Memory B cell (primary cell): ENCODE data around the gene PGAM2.
A peak's percentile ranks its signal among the peaks of the same experiment; 100 is the strongest.

Experiments
- ATAC-seq: fragments of 150-1000 bp; cut with Tn5 transposase; 2 replicates; pipeline ENCODE4 v1.10.0; 2021; ENCODE audit warnings: low read depth, mild to moderate bottlenecking, moderate library complexity
- DNase-seq, 2 donors: peaks; one replicate each; pipeline ENCODE4 v3.0.0; 2022; ENCODE audit warnings: low spot score in 2 of 2
- H3K27ac Mint-ChIP-seq: one replicate; pipeline ENCODE4 v1.8.0; 2022; ENCODE audit warnings: mild to moderate bottlenecking, moderate library complexity, mixed read lengths
- H3K27me3 Mint-ChIP-seq: one replicate; pipeline ENCODE4 v1.8.0; 2022; ENCODE audit warnings: mixed read lengths
- H3K36me3 Mint-ChIP-seq: one replicate; pipeline ENCODE4 v1.8.0; 2022; ENCODE audit warnings: mild to moderate bottlenecking, mixed read lengths
- H3K4me1 Mint-ChIP-seq: one replicate; pipeline ENCODE4 v1.8.0; 2022; ENCODE audit warnings: mixed read lengths
- H3K4me3 Mint-ChIP-seq: one replicate; pipeline ENCODE4 v1.8.0; 2022; ENCODE audit warnings: mild to moderate bottlenecking, moderate library complexity, mixed read lengths
- H3K9me3 Mint-ChIP-seq: one replicate; pipeline ENCODE4 v1.8.0; 2022; ENCODE audit warnings: mixed read lengths

Gene PGAM2

DNA sequence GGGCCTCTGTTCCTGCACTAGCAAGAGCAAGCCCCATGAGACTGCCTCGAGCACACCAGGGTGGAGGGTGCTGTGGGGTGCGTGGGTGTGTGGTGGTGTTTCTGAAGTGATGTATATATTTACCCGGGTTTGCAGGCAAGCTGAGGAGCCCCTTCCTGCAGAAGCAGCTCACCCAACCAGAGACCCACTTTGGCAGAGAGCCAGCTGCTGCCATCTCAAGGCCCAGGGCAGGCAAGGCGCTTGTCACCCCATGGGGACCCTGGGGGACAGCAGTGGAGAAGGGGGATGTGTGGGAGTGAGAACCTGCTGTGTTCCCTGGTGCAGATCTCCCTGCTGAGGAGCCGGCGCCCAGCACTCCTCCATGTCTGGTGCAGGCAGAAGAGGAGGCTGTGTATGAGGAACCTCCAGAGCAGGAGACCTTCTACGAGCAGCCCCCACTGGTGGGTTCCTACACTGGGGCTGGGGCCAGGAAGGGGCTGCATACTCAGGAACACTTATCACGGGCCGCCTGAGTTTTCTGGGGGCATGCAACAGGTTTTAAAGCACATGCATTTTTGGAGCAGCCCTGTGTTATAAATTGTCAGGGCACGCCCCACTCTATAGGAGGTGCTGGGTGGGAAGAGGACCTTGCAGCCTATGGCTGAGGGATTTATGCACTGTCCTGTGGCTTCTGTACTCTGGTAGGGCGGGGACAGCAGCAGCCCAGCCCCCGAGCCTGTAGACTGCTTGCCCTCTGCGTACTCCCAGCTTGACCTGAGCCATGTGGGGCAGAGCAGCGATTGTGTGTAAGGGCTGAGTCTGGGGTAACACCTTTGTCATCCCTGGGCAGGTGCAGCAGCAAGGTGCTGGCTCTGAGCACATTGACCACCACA, 5.9 kb downstream of the PGAM2 start:
- H3K27ac Mint-ChIP-seq = peak overlapping the region; percentile 90
- peaks cover 51% of the 10 kb centered on the region for H3K4me1 Mint-ChIP-seq
- peak overlapping the region; percentile 79 for H3K4me3 Mint-ChIP-seq
- DNase-seq (no peak), ATAC-seq (peak; percentile 86)
- no peaks in the 10 kb centered on the region for H3K27me3 Mint-ChIP-seq
- peaks cover 37% of the 10 kb centered on the region for H3K36me3 Mint-ChIP-seq
- no peaks in the 10 kb centered on the region for H3K9me3 Mint-ChIP-seq

DNA sequence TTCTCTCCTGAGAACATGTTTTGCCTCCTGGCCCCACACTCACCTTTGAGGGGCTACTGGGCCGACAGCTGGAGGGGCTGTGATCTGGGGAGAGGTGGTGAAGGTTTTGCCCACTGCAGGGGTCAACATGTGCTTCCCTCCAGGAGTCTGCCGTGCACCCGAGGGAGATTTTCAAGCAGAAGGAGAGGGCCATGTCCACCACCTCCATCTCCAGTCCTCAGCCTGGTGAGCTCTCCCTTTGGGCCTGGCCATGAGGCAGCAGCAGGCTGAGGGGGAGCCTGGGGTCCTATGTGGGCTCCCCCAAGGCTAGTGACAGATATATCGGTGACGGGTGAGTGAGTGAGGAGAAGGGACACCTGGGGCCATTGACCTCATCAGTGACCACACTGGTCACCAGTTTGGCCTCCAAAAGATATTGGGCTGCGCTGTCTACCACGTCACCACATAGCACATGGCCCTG, 6.6 kb downstream of the PGAM2 start:
- Mint-ChIP-seq H3K4me3 (peak overlapping the region; percentile 79), H3K27ac (peak overlapping the region; percentile 90)

DNA sequence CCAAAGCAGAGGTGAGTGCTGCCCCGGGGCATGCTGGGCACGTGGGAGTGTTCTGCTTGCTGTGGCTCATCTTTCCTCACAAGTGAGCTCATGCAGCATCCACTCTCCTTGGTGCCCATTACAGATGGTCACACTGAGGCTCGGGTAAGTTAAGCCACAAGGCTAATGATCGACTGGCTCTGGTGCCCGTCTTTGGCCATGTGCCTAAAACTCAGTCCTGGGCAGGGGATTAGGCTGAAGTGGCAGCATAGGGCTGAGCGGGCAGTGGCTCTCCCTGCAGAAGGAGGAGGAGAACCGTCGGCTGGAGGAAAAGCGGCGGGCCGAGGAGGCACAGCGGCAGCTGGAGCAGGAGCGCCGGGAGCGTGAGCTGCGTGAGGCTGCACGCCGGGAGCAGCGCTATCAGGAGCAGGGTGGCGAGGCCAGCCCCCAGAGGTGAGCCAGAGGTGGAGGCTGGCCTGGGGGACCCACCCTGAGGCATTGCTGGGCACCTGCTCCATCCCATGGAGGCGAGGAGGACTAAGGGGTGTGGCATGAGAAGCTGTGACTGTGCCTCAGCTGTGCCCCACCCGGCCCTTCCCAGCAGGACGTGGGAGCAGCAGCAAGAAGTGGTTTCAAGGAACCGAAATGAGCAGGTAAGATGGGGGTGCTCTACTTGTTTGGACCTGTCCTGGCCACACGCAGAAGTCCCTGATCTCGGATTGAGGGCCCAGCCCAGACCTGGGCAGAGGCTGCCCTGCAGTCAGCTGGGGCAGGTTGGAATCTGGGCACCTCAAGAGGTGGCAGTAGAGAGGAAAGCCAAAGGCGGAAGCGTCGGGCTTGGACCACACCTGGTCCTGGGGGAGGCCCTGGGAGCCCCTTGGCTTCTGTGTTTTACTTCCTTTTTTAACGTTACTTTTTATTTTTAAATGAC, 7.3 kb downstream of the PGAM2 start:
- Mint-ChIP-seq H3K9me3 (no peaks in the 10 kb centered on the region), H3K27ac (peak overlapping the region; percentile 90), H3K4me1 (peaks cover 51% of the 10 kb centered on the region), H3K36me3 (peaks cover 36% of the 10 kb centered on the region), H3K4me3 (peak overlapping the region; percentile 79), H3K27me3 (no peaks in the 10 kb centered on the region)
- no peak for DNase-seq
- ATAC-seq = peak; percentile 77

More for the DNA sequence above, 6.6 kb downstream of the PGAM2 start:
- no peaks in the 10 kb centered on the region for H3K9me3 Mint-ChIP-seq
- peaks cover 51% of the 10 kb centered on the region for H3K4me1 Mint-ChIP-seq
- ATAC-seq (peak; percentile 25), DNase-seq (no peak)
- H3K36me3 Mint-ChIP-seq = peaks cover 37% of the 10 kb centered on the region
- no peaks in the 10 kb centered on the region for H3K27me3 Mint-ChIP-seq

DNA sequence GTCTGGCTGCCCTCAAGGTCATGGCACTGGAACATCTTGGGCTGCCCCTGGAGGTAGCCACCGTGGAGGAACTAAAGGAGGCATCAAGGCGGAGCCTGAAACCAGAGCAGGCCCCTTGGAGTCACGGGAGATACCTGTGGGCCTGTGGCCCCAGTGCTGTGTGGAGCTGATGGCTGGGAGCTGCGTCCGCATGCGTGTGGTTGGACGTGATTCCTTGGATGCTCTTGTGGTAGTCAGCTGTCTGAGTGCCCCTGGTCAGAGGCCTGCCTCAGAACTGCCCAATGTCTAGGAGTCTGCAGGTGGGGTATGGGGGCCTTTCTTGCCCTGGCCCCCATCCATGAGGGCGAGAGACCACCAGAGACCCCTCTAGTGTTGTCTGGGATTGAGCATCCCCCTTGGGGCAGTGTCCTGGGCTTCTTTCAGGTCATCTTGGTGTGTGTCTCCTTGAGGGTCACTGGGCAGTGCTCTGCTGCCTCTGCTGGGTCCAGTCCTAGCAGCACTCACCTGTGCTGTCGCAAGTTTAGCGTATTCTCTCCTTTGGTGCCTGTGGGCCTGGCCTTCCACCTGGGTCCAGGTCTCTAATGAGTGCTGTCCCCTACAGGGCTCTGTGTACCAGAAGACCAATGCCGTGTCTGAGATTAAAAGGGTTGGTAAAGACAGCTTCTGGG, 8.1 kb downstream of the PGAM2 start:
- DNase-seq (no peak), ATAC-seq (no peak)
- H3K36me3 Mint-ChIP-seq = peaks cover 40% of the 10 kb centered on the region
- H3K27ac Mint-ChIP-seq = peak overlapping the region; percentile 90
- H3K9me3 Mint-ChIP-seq = no peaks in the 10 kb centered on the region
- peak overlapping the region; percentile 79 for H3K4me3 Mint-ChIP-seq
- peaks cover 52% of the 10 kb centered on the region for H3K4me1 Mint-ChIP-seq
- H3K27me3 Mint-ChIP-seq = no peaks in the 10 kb centered on the region

DNA sequence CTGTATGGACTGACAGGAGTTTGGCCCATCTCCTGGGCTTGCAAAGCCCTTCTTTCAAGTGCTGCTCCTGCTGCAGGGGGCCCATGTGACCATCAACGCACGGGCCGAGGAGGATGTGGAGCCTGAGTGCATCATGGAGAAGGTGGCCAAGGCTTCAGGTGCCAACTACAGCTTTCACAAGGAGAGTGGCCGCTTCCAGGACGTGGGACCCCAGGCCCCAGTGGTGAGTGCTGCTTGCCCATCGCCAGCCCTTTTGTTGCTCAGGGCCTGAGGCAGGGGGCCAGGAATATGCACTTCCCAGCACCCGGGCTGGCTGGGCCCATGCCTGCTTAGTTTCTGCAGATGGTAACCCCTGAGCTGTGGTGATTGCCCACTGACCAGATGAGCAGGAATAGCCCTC, 8.7 kb downstream of the PGAM2 start:
- ATAC-seq (no peak), DNase-seq (no peak)
- Mint-ChIP-seq H3K4me3 (no peak overlapping the region), H3K27me3 (no peaks in the 10 kb centered on the region), H3K27ac (peak overlapping the region; percentile 90), H3K36me3 (peaks cover 40% of the 10 kb centered on the region), H3K4me1 (peaks cover 56% of the 10 kb centered on the region), H3K9me3 (no peaks in the 10 kb centered on the region)

DNA sequence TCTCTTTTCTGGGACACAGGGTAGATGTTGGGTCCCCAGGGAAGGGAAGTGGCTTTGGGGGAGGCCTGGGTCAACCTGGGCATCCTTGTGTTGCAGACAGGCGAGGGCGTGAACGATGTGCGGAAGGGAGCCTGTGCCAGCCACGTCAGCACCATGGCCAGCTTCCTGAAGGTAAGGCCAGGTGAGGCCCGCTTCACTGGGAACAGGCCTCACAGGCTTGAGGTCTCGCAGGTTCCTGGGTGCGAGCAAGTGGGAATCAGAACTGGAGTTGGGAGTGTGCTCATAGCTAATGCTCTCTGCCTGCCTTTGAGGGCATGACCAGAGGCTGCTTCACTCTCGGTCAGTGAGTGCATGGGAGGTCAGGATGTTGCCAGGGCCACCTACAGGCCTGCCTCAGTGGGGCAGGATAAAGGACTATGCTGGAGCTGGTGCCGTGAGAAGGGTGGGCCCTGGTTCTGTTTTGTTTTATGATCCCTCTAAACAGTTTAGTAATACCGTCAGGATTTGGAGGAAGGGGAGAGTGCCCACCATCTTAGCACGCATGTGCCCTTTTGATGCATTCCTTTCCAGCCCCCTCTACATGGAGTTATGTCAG, 12.5 kb downstream of the PGAM2 start:
- no peak overlapping the region for H3K4me3 Mint-ChIP-seq
- no peak for ATAC-seq
- no peaks in the 10 kb centered on the region for H3K27me3 Mint-ChIP-seq
- DNase-seq = no peak
- peaks cover 31% of the 10 kb centered on the region for H3K36me3 Mint-ChIP-seq
- H3K9me3 Mint-ChIP-seq = no peaks in the 10 kb centered on the region
- H3K4me1 Mint-ChIP-seq = peaks cover 47% of the 10 kb centered on the region
- H3K27ac Mint-ChIP-seq = no peak overlapping the region

DNA sequence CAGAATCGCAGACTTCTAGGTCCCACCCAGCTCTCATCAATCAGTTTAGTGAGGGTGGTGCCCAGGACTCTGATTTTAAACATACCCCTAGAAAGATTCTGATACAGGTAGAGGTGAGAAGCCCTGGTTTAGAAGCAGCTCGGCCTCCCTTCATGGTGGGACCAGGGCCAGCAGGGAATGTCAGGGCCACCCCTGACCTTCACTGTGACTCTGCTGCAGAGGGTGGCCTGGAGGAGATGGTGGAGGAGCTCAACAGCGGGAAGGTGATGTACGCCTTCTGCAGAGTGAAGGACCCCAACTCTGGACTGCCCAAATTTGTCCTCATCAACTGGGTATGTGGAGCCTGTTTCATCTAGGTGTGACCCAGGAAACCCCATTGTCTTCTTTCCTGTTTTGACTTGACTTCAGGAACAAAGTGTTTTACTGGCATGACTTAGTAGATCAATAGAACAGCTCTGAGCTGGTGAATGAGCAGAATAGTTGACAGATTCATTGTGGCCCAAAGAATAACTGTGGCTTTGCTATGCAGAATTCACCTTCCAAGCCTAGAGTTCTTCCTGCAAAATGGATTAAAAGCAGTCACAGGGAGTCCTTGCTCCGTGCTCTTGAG, 13.7 kb downstream of the PGAM2 start:
- Mint-ChIP-seq H3K9me3 (no peaks in the 10 kb centered on the region), H3K36me3 (peaks cover 25% of the 10 kb centered on the region), H3K27ac (no peak overlapping the region), H3K4me1 (peaks cover 47% of the 10 kb centered on the region), H3K4me3 (no peak overlapping the region), H3K27me3 (no peaks in the 10 kb centered on the region)
- DNase-seq = no peak
- ATAC-seq = no peak

DNA sequence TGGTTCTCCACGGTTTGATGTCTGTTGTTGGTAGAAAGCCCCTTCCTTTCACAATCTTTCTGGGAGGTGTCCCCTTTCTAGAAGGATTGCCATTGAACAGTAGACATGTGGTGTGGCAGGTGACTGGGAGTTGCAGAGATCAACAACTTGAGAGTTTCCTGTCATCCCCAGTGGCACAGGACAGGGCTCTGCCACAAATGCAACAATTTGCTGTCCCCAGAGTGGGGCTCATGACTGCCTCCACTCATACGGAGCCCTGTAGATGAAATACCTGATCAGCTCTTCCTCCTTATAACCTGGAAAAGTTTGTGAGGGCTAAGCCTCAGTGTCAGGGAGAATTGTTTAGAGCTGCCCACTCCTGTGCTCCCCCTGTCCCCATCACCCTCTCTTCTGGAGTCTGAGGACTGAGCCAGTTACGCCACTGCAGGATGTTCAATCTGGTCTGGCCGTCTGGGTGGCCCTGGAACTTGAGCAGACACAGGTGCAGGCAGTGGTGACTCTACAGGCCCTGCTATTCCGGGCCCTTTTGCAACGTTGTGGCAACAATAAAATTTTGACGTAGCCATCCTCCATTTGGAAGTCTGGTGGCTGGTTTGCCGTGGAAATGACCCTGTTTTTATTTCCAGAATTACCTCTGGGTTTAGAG, 14.3 kb downstream of the PGAM2 start:
- Mint-ChIP-seq H3K36me3 (peaks cover 28% of the 10 kb centered on the region), H3K4me1 (peaks cover 48% of the 10 kb centered on the region), H3K27me3 (no peaks in the 10 kb centered on the region), H3K4me3 (peak overlapping the region; percentile 3), H3K27ac (no peak overlapping the region), H3K9me3 (no peaks in the 10 kb centered on the region)
- no peak for ATAC-seq
- DNase-seq = no peak

DNA sequence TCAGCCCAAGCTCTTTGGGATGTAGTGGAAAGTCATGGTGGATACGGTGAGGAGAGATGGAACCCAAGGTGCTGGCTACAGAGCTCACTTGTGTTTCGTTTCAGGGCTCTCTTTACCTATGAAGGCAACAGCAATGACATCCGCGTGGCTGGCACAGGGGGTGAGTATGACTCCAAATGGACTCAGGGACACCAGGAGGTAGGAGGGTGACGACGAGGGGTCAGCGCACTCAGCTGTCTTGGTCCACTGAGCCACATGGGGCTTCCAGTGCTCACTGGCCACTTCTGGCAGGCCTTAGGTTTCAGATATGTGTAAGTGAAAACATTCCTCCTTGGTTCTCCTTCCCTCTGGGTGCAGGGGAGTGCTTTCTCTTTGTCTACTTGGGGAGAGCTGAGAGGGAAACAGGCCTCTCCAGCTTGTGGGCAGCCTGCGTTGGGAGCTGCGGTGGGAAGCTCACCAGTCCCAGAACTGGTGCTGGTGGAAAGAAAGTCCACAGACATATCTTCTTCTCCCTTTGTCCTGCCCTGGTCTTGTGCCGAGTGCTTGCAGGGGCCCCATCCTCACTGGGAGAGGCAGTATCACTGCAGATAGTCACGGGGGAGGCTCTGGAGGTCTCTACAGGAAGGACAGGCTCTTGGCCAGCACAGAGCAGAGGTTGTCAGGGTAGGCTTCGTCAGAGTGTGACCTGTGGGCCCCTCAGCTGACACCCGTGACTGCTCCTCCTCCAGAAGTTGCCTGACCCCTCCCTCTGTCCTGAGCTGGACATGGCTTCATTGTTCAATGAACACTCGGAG, 15.0 kb downstream of the PGAM2 start:
- Mint-ChIP-seq H3K9me3 (no peaks in the 10 kb centered on the region), H3K4me1 (peaks cover 52% of the 10 kb centered on the region), H3K27me3 (no peaks in the 10 kb centered on the region), H3K4me3 (peak overlapping the region; percentile 11), H3K27ac (no peak overlapping the region), H3K36me3 (peaks cover 27% of the 10 kb centered on the region)
- no peak for DNase-seq
- no peak for ATAC-seq

DNA sequence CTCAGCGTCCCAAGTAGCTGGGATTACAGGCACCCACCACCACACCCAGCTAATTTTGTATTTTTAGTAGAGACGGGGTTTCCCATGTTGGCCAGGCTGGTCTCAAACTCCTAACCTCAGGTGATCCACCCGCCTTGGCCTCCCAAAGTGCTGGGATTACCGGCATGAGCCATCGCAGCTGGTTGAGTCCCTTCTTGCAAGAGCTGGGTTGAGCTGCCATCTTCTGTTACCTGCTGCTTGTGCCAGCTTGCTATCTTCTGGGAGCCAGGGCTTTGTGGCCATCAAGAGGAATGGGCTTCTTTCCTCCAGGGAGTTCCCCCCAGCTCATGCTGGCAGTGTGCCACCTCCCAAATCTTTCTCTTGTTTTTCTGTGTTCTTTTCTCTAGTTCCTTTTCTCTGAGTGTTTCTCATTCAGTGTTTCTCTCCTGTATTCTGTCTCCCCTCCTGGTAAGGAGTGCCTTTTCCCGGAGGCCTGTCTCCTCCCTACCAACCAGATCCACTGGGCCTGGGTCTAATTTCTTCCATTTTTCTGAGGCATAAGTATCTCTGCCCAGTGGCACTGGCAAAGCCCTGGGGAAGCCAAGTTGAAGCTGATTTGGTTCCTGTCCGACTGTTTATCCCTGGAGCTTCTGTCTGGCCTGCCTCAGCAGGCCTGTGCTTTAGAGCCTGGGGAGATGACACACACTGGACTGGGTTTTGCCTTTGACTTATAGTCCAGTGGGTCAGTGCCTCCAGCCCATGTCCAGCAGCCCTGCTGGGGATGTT, 17.2 kb downstream of the PGAM2 start:
- ATAC-seq (no peak), DNase-seq (peak in 1 of 2 donors; percentile 8)
- Mint-ChIP-seq H3K27me3 (no peaks in the 10 kb centered on the region), H3K27ac (peak overlapping the region; percentile 69), H3K36me3 (peaks cover 21% of the 10 kb centered on the region), H3K4me1 (peaks cover 53% of the 10 kb centered on the region), H3K4me3 (peak overlapping the region; percentile 69), H3K9me3 (no peaks in the 10 kb centered on the region)

DNA sequence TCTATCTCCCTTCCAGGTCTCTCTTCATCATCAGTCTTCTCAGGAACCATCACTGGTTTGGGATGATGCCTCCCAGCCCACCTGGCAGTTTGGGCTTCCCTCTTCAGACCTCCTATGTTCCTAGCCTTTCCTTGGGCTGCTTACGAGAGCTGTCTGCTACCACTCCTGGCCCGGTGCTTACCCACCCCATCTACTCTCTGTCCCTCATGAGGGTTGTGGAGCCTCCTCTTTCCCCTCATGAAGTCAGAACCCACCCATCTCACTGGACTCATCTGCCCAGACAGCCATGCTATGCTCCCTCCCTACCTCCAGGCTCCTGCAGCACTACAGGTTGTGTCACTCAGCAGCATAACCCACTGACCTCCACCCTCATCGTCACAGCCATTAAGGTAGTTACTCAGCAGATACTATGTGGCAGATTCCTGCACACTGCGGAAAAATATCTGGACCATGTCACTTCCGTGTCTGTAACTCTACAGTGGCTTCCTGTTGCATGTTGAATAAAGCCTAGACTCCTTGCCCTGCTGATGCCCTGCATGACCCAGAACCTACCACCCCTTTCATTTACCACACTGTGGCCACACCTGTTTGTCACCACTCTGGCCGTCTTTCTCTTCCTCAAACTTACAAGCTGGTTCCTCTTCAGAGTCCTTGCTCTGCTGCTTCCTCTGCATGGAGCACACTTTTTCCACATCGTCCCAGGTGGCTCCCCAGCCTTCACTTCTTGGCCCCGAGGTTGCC, 18.9 kb downstream of the PGAM2 start:
- peak overlapping the region; percentile 92 for H3K4me3 Mint-ChIP-seq
- peak overlapping the region; percentile 95 for H3K27ac Mint-ChIP-seq
- DNase-seq (peak; percentile 45 to 77), ATAC-seq (peak; percentile 89)
- peaks cover 16% of the 10 kb centered on the region for H3K36me3 Mint-ChIP-seq
- H3K27me3 Mint-ChIP-seq = no peaks in the 10 kb centered on the region
- H3K4me1 Mint-ChIP-seq = peaks cover 44% of the 10 kb centered on the region
- H3K9me3 Mint-ChIP-seq = no peaks in the 10 kb centered on the region
